HG02970 (cell line): ENCODE results near the gene ZBTB48.

ENCODE experiments used
- ATAC-seq: cut with Tn5 transposase; IDR thresholded peaks from one replicate; pipeline ENCODE4 v1.9.1; 2021; ENCODE audit warnings: mild to moderate bottlenecking, moderate library complexity, moderate number of reproducible peaks; ENCODE audit not compliant: unreplicated experiment, low FRiP score

The ZBTB48 gene

GRCh38 chr1:6603915-6604558 lies 24.2 kb downstream of the ZBTB48 start:
- ATAC-seq: no peak

GRCh38 chr1:6612641-6613360 lies 33.0 kb downstream of the ZBTB48 start:
- no peak for ATAC-seq

GRCh38 chr1:6613361-6614018 lies 33.7 kb downstream of the ZBTB48 start, which contains the start of gene PHF13:
PHF13 (plus strand) TSS chr1:6613731; CDS start chr1:6614067, 336 bp downstream.
- ATAC-seq: peak; percentile 94

GRCh38 chr1:6614019-6614928 lies 34.5 kb downstream of the ZBTB48 start:
- no peak for ATAC-seq

- ATAC-seq: no peak
These were observed 35.4 kb downstream of the ZBTB48 start for GRCh38 chr1:6614929-6615785.

GRCh38 chr1:6619045-6619444 lies 39.3 kb downstream of the ZBTB48 start:
- ATAC-seq: no peak

- ATAC-seq: no peak
These were observed 41.9 kb downstream of the ZBTB48 start for GRCh38 chr1:6621429-6622391.

GRCh38 chr1:6622396-6623152 lies 42.8 kb downstream of the ZBTB48 start:
- ATAC-seq: no peak

- no peak for ATAC-seq
These were observed 43.6 kb downstream of the ZBTB48 start for GRCh38 chr1:6623269-6623965.

GRCh38 chr1:6624710-6625583 lies 45.2 kb downstream of the ZBTB48 start, which contains the start of gene THAP3:
THAP3 (plus strand) TSS chr1:6624868; CDS start chr1:6625219, 351 bp downstream.
- peak; percentile 73 for ATAC-seq

- ATAC-seq: peak; percentile 25
These were observed 45.9 kb downstream of the ZBTB48 start for GRCh38 chr1:6625584-6626149.

GRCh38 chr1:6627031-6627430 lies 47.2 kb downstream of the ZBTB48 start:
- ATAC-seq: no peak

- ATAC-seq: no peak
These were observed 48.2 kb downstream of the ZBTB48 start for GRCh38 chr1:6627841-6628545.

GRCh38 chr1:6628971-6629479 lies 49.2 kb downstream of the ZBTB48 start:
- no peak for ATAC-seq

GRCh38 chr1:6630027-6630426 lies 50.2 kb downstream of the ZBTB48 start:
- no peak for ATAC-seq
